B cell (primary cell): ENCODE data around the gene TLR9. TPM values are rescaled to one million over a fixed set of nuclear protein-coding genes. Genes with fewer than 3 reads are reported as not detected.
A peak's percentile ranks its signal among the peaks of the same experiment; 100 is the strongest.

Source experiments
- ATAC-seq: fragments of 200-7000 bp; cut with Tn5 transposase; one replicate; pipeline ENCODE4 v1.10.0; 2021; ENCODE audit warnings: low read depth, mild to moderate bottlenecking, moderate number of reproducible peaks, moderate library complexity
- CTCF ChIA-PET: fragments of 350-600 bp; sonication (Branson Sonifier 250); formaldehyde crosslinking; loops from one replicate; lab custom pipeline; 2021; ENCODE audit warnings: antibody characterized with exemption, inconsistent platforms; lab: Charles Lee
- POLR2A ChIA-PET: fragments of 350-600 bp; sonication (Branson Sonifier 250); formaldehyde crosslinking; loops from one replicate; lab custom pipeline; 2021; ENCODE audit warnings: antibody characterized with exemption; lab: Charles Lee
- DNase-seq: peaks from one replicate; pipeline ENCODE4 v3.0.0; 2013
- H2AFZ ChIP-seq: 2 replicates; pipeline ENCODE4 v1.6.1; 2012; ENCODE audit warnings: mild to moderate bottlenecking, low read depth, low read length; ENCODE audit not compliant: insufficient read depth, poor library complexity, severe bottlenecking
- H3K27ac ChIP-seq, 2 donors: 1 replicate in 1 of 2; 2 replicates in 1 of 2; pipeline ENCODE4 v1.5.1; 2012 to 2013; ENCODE audit warnings: low read length in 2 of 2, mild to moderate bottlenecking in 2 of 2, moderate library complexity in 1 of 2
- H3K27me3 ChIP-seq, 4 experiments: fragments of 200-600 bp in 1 of 4; sonication (generic) in 1 of 4; replicated peaks in 1 of 4; 1 replicate in 2 of 4; 2 replicates in 2 of 4; pipeline versions ENCODE4 v1.6.1 to v1.7.0; 2013 to 2016; ENCODE audit warnings: low read length in 3 of 4, mild to moderate bottlenecking in 2 of 4, mixed read lengths in 1 of 4, moderate library complexity in 1 of 4; ENCODE audit not compliant: insufficient read depth in 4 of 4, control insufficient read depth in 3 of 4; ENCODE audit errors: control extremely low read depth in 1 of 4
- H3K36me3 ChIP-seq, 2 experiments: replicated peaks in 1 of 2; 1 replicate in 1 of 2; 2 replicates in 1 of 2; pipeline versions ENCODE4 v1.6.1 to v1.7.1; 2013; ENCODE audit warnings: low read length in 1 of 2; ENCODE audit not compliant: insufficient read depth in 2 of 2, control insufficient read depth in 1 of 2; ENCODE audit errors: control extremely low read depth in 1 of 2, extremely low read depth in 1 of 2
- H3K4me1 ChIP-seq, 2 donors: fragments of 200-600 bp in 1 of 2; sonication (generic) in 1 of 2; 1 replicate in 1 of 2; 2 replicates in 1 of 2; pipeline versions ENCODE4 v1.5.1 to v1.6.1; 2013 to 2017; ENCODE audit warnings: low read length in 2 of 2; ENCODE audit not compliant: control insufficient read depth in 2 of 2, insufficient read depth in 2 of 2
- H3K4me2 ChIP-seq: replicated peaks from 2 replicates; pipeline ENCODE3; 2012; ENCODE audit warnings: mild to moderate bottlenecking, low read depth, low read length; ENCODE audit not compliant: poor library complexity, severe bottlenecking
- H3K4me3 ChIP-seq, 5 experiments: fragments of 200-600 bp in 1 of 5; sonication (generic) in 1 of 5; 1 replicate in 3 of 5; 2 replicates in 2 of 5; pipeline versions ENCODE4 v1.5.1 to v1.7.0; 2011 to 2016; ENCODE audit warnings: low read length in 4 of 5, mild to moderate bottlenecking in 4 of 5, low read depth in 2 of 5, control low read depth in 1 of 5, moderate library complexity in 1 of 5; ENCODE audit not compliant: insufficient read depth in 1 of 5; ENCODE audit errors: control extremely low read depth in 1 of 5, extremely low read depth in 1 of 5
- H3K79me2 ChIP-seq: fragments of 200-600 bp; sonication (generic); one replicate; pipeline ENCODE4 v1.6.0; 2016; ENCODE audit warnings: low read length; ENCODE audit not compliant: control insufficient read depth, insufficient read depth
- H3K9ac ChIP-seq: fragments of 200-600 bp; sonication (generic); 2 replicates; pipeline ENCODE4 v1.6.1; 2017; ENCODE audit warnings: mild to moderate bottlenecking, low read length, moderate library complexity
- H3K9me3 ChIP-seq, 3 donors: one replicate each; pipeline versions ENCODE4 v1.6.1 to v1.7.1; 2013; ENCODE audit warnings: low read length in 2 of 3; ENCODE audit not compliant: control insufficient read depth in 2 of 3, insufficient read depth in 1 of 3; ENCODE audit errors: control extremely low read depth in 1 of 3
- H4K20me1 ChIP-seq: 2 replicates; pipeline ENCODE4 v1.6.0; 2012; ENCODE audit warnings: mild to moderate bottlenecking, low read length; ENCODE audit not compliant: insufficient read depth, control insufficient read depth, poor library complexity, severe bottlenecking
- H3K27ac Mint-ChIP-seq: one replicate; pipeline ENCODE4 v1.8.0; 2021; ENCODE audit warnings: mixed read lengths
- H3K27me3 Mint-ChIP-seq: one replicate; pipeline ENCODE4 v1.8.0; 2021; ENCODE audit warnings: mixed read lengths
- H3K4me1 Mint-ChIP-seq: one replicate; pipeline ENCODE4 v1.8.0; 2021; ENCODE audit warnings: mixed read lengths
- H3K4me3 Mint-ChIP-seq: one replicate; pipeline ENCODE4 v1.8.0; 2021; ENCODE audit warnings: mixed read lengths
- H3K9me3 Mint-ChIP-seq: one replicate; pipeline ENCODE4 v1.8.0; 2022; ENCODE audit warnings: mixed read lengths; ENCODE audit not compliant: insufficient read depth
- CTCF ChIP-seq: fragments of 200-600 bp; IDR thresholded peaks from one replicate; pipeline ENCODE4 v1.8.0; 2022; ENCODE audit warnings: antibody characterized with exemption, mild to moderate bottlenecking
- EZH2 ChIP-seq: IDR thresholded peaks from 2 replicates; pipeline ENCODE4 v1.6.1; 2012; ENCODE audit warnings: borderline replicate concordance, low read depth, mild to moderate bottlenecking, moderate library complexity, low read length; ENCODE audit not compliant: insufficient read depth, poor library complexity, severe bottlenecking
- WGBS: methylation state at CpG from one replicate; pipeline ENCODE4 v1.1.5; 2013; ENCODE audit warnings: missing lambda C conversion rate; ENCODE audit not compliant: insufficient coverage; 5-methylcytosine and 5-hydroxymethylcytosine counted together
- intact Hi-C: fragments of 100-400 bp; cut with micrococcal nuclease; formaldehyde crosslinking; loops from one replicate; pipeline ENCODE4 v1.10.0; 2022
- polyA plus RNA-seq: library from polyadenylated mRNA; depleted of rRNA; stranded (reverse); fragments of >200 nt; gene quantifications from 2 replicates; pipeline ENCODE4 v1.2.3, GENCODE V29; 2012
- total RNA-seq, 2 donors: library from RNA; stranded (reverse); fragments of 120-200 nt in 1 of 2; gene quantifications; 1 replicate in 1 of 2; 2 replicates in 1 of 2; pipeline versions ENCODE4 v1.2.3 to v1.2.4, GENCODE V29; 2013 to 2022

The TLR9 gene
- total and polyA plus RNA-seq, 2 donors (not counting 1 experiment from before 2014, with no cell fraction given), result 3.7 to 21.0 TPM

GRCh38 chr3:52245322-52246263 is 20.1 kb upstream of the TLR9 start, which contains the start of gene PPM1M:
Gene PPM1M (plus strand): TSS chr3:52245759. CDS start chr3:52245825, 66 bp downstream.
- Mint-ChIP-seq H3K4me3 (peak within 1 kb of the TSS; percentile 87), H3K9me3 (no peaks in the 10 kb centered on the region), H3K4me1 (peaks cover 55% of the 10 kb centered on the region), H3K27ac (peak within 1 kb of the TSS; percentile 96), H3K27me3 (no peaks in the 10 kb centered on the region)
- Histone ChIP-seq H3K4me1 (peaks cover 36 to 42% of the 10 kb centered on the region in 2 donors), H3K9ac (peak within 1 kb of the TSS; percentile 87), H3K79me2 (no peaks in the 10 kb centered on the region), H3K4me2 (peak within 1 kb of the TSS; percentile 92), H3K9me3 (no peaks in the 10 kb centered on the region), H4K20me1 (no peaks in the 10 kb centered on the region), H3K4me3 (peak within 1 kb of the TSS; percentile 36 to 85 (median 76)), H3K27me3 (no peaks in the 10 kb centered on the region), H3K36me3 (peaks cover 0 to 25% of the 10 kb centered on the region in 2 experiments), H2AFZ (peak within 1 kb of the TSS; percentile 83), H3K27ac (peak within 1 kb of the TSS; percentile 71 to 83)
- DNase-seq, result peak; percentile 71
- no peak for TF ChIP-seq EZH2
- TF ChIP-seq CTCF, result no peak
- CTCF ChIA-PET, result interaction anchor here (0.7 to 18.5 kb wide), 6 partner anchors 8 to 94 kb away, joined by 3 to 237 read pairs (median 12); partner anchors contain the start of gene TLR9
- intact Hi-C loops, result loop anchor here (1.0 kb wide), 2 partner anchors 8 to 33 kb away; partner anchors contain the start of gene WDR82
- POLR2A ChIA-PET, result interaction anchor here (0.6 to 1.2 kb wide), 4 partner anchors 20 to 33 kb away, joined by 3 read pairs; partner anchors contain the start of genes TLR9 and WDR82
- ATAC-seq, result peak; percentile 64
- WGBS, result 2% methylated on average over 98 of the region's 98 CpGs
